ENCODE results near the gene HOXA2. TPM values are rescaled to one million over a fixed set of nuclear protein-coding genes. Genes with fewer than 3 reads are reported as not detected.

HOXA2 gene
- total and polyA plus RNA-seq, 2 of the 13 experiments (the other 11 are each of a cell fraction or from before 2014, with no cell fraction given), result 0.22 to 0.29 TPM

GRCh38 chr7:27064661-27065060, 37.8 kb downstream of the HOXA2 start:
- CTCF ChIA-PET (ENCODE audit: low intra/inter-chr PET ratio, low total read pairs), result no interaction called here

More at GRCh38 chr7:27064661-27065060, 37.8 kb downstream of the HOXA2 start:
- H3K4me2 ChIP-seq (ENCODE audit: low read depth, low read length), result no peak overlapping the region
- no peaks in the 10 kb centered on the region for H3K4me1 ChIP-seq (ENCODE audit: insufficient read depth, low read length)
- no peak for ATAC-seq
- in situ Hi-C loops (cut with HindIII; ENCODE audit: extremely low pct_ligation_motif_present, low pct_unique_long_range_greater_than_20kb) (no loop called here), intact Hi-C loops (cut with micrococcal nuclease; ENCODE audit: unreplicated experiment) (no loop called here)
- no peaks in the 10 kb centered on the region for H3K27me3 ChIP-seq (ENCODE audit: control insufficient read depth in 1 of 2, insufficient read depth in 2 of 2, low read length in 2 of 2)
- TF ChIP-seq ZNF558 (CRISPR knock-in tag; IDR thresholded peaks at IDR 0.05; ENCODE audit: borderline replicate concordance) (no peak), DBP (CRISPR knock-in tag; IDR thresholded peaks at IDR 0.05; ENCODE audit: not compliant biosample characterization) (no peak), THAP7 (CRISPR knock-in tag; IDR thresholded peaks at IDR 0.05) (no peak), KLF15 (CRISPR knock-in tag; IDR thresholded peaks at IDR 0.05; ENCODE audit: borderline replicate concordance) (no peak), ZNF713 (CRISPR knock-in tag; IDR thresholded peaks at IDR 0.05) (no peak), ZNF646 (CRISPR knock-in tag; IDR thresholded peaks at IDR 0.05) (no peak), ARNT (IDR thresholded peaks at IDR 0.05) (no peak), AHR (CRISPR knock-in tag; IDR thresholded peaks at IDR 0.05) (no peak), SRF (IDR thresholded peaks at IDR 0.05; ENCODE audit: low read depth, low read length) (no peak), HNRNPH1 (optimal IDR thresholded peaks at IDR 0.05; ENCODE audit: low read depth, low read length) (no peak), ZNF7 (CRISPR knock-in tag; IDR thresholded peaks at IDR 0.05) (no peak), ZNF564 (CRISPR knock-in tag; IDR thresholded peaks at IDR 0.05) (no peak), TFAP4 (IDR thresholded peaks at IDR 0.05; ENCODE audit: borderline replicate concordance, low read depth) (no peak), POLR2A (IDR thresholded peaks at IDR 0.05; ENCODE audit: insufficient read depth in 1 of 2, low read depth in 2 of 2, low read length in 2 of 2) (no peak), KDM6A (CRISPR knock-in tag; IDR thresholded peaks at IDR 0.05; ENCODE audit: low read depth) (no peak)
- H3K4me3 ChIP-seq (replicated peaks in 1 of 3; ENCODE audit: insufficient read depth in 1 of 3, low read depth in 2 of 3, low read length in 3 of 3), result no peak overlapping the region
- DNase-seq (ENCODE audit: low spot score), result no peak
- no peak overlapping the region for H3K9ac ChIP-seq (ENCODE audit: insufficient read depth, low read depth, low read length)
- H3K27ac ChIP-seq (ENCODE audit: extremely low read length, insufficient read depth, low read length), result no peak overlapping the region
- H2AFZ ChIP-seq (ENCODE audit: low read length), result no peak overlapping the region
- 44% methylated on average over 2 of the region's 2 CpGs for WGBS (ENCODE audit: low lambda C conversion rate)
- no peaks in the 10 kb centered on the region for H3K9me3 ChIP-seq (ENCODE audit: low read length)
- no peaks in the 10 kb centered on the region for H3K36me3 ChIP-seq (replicated peaks in 1 of 2; ENCODE audit: control insufficient read depth in 1 of 2, insufficient read depth in 2 of 2, low read length in 2 of 2)
- H4K20me1 ChIP-seq (ENCODE audit: insufficient read depth, low read length), result no peaks in the 10 kb centered on the region
- H3K79me2 ChIP-seq (ENCODE audit: insufficient read depth, low read length), result no peaks in the 10 kb centered on the region
- no TSS peak for BruUV-seq (replicated peaks)
- POLR2A ChIA-PET, result no interaction called here
- no peak for FAIRE-seq

Data from HepG2 (cell line).